IPS DF 6.9 (cell line): ENCODE results near the gene IRAK1.
A peak's percentile ranks its signal among the peaks of the same experiment; 100 is the strongest.

Source experiments
- DNase-seq: peaks from one replicate; pipeline ENCODE4 v3.0.0-alpha.2; 2013; ENCODE audit warnings: low read depth, low spot score
- H3K27ac ChIP-seq: one replicate; pipeline ENCODE4 v1.5.1; 2013; ENCODE audit warnings: low read length, control low read depth
- H3K27me3 ChIP-seq: 2 replicates; pipeline ENCODE4 v1.6.1; 2013; ENCODE audit warnings: mild to moderate bottlenecking, low read length; ENCODE audit not compliant: control insufficient read depth, insufficient read depth
- H3K36me3 ChIP-seq: 2 replicates; pipeline ENCODE4 v1.6.1; 2013; ENCODE audit warnings: low read length; ENCODE audit not compliant: control insufficient read depth, insufficient read depth
- H3K4me1 ChIP-seq: 2 replicates; pipeline ENCODE4 v1.6.1; 2013; ENCODE audit warnings: low read length; ENCODE audit not compliant: control insufficient read depth, insufficient read depth
- H3K4me3 ChIP-seq: 2 replicates; pipeline ENCODE4 v1.5.1; 2013; ENCODE audit warnings: mild to moderate bottlenecking, low read length
- H3K9me3 ChIP-seq: 2 replicates; pipeline ENCODE4 v1.6.1; 2013; ENCODE audit warnings: low read length, inconsistent platforms; ENCODE audit not compliant: control insufficient read depth, insufficient read depth
- whole genome bisulfite sequencing: extraction: QIAGEN DNeasy Blood & Tissue Kit; methylation state at CpG from one replicate; pipeline ENCODE4 v1.1.7; 2013; ENCODE audit warnings: mixed read lengths, missing lambda C conversion rate; ENCODE audit not compliant: insufficient read length, insufficient coverage; 5-methylcytosine and 5-hydroxymethylcytosine counted together

IRAK1 gene

GRCh38 chrX:154020536-154021115, 924 bp upstream of the IRAK1 start:
- no peaks in the 10 kb centered on the region for H3K9me3 ChIP-seq
- H3K4me3 ChIP-seq = no peak overlapping the region
- no CpG with 5 or more reads among the region's 9 CpGs for WGBS
- peaks cover 5% of the 10 kb centered on the region; the same call in 1 of the 2 replicates for H3K36me3 ChIP-seq
- H3K27me3 ChIP-seq = no peaks in the 10 kb centered on the region
- H3K27ac ChIP-seq = no peak overlapping the region
- DNase-seq = no peak
- peaks cover 5% of the 10 kb centered on the region for H3K4me1 ChIP-seq

- Histone ChIP-seq H3K4me3 (peak overlapping the region; percentile 13; the same call in 1 of the 2 replicates), H3K27ac (no peak overlapping the region), H3K4me1 (peaks cover 8% of the 10 kb centered on the region), H3K36me3 (peaks cover 7% of the 10 kb centered on the region; the same call in 1 of the 2 replicates), H3K27me3 (no peaks in the 10 kb centered on the region), H3K9me3 (no peaks in the 10 kb centered on the region)
- DNase-seq = no peak
- WGBS = no CpG with 5 or more reads among the region's 45 CpGs
Measured at GRCh38 chrX:154019061-154019621, 561 bp downstream of the IRAK1 start.

- Histone ChIP-seq H3K36me3 (peaks cover 7% of the 10 kb centered on the region; the same call in 1 of the 2 replicates), H3K27me3 (no peaks in the 10 kb centered on the region), H3K9me3 (no peaks in the 10 kb centered on the region), H3K4me1 (peaks cover 8% of the 10 kb centered on the region), H3K27ac (no peak overlapping the region), H3K4me3 (no peak overlapping the region)
- no CpG with 5 or more reads among the region's 15 CpGs for whole genome bisulfite sequencing
- no peak for DNase-seq
Measured at GRCh38 chrX:154018518-154019060, 1.1 kb downstream of the IRAK1 start.

- no peak overlapping the region for H3K4me3 ChIP-seq
- no CpG with 5 or more reads among the region's 26 CpGs for WGBS
- H3K9me3 ChIP-seq = no peaks in the 10 kb centered on the region
- DNase-seq = no peak
- H3K36me3 ChIP-seq = peaks cover 7% of the 10 kb centered on the region; the same call in 1 of the 2 replicates
- H3K4me1 ChIP-seq = peaks cover 8% of the 10 kb centered on the region
- H3K27me3 ChIP-seq = no peaks in the 10 kb centered on the region
- H3K27ac ChIP-seq = no peak overlapping the region
Measured at GRCh38 chrX:154017766-154018517, 1.8 kb downstream of the IRAK1 start.

GRCh38 chrX:154016366-154017076, 3.2 kb downstream of the IRAK1 start:
- Histone ChIP-seq H3K9me3 (no peaks in the 10 kb centered on the region), H3K27ac (no peak overlapping the region), H3K4me1 (peaks cover 6% of the 10 kb centered on the region), H3K27me3 (no peaks in the 10 kb centered on the region), H3K4me3 (no peak overlapping the region), H3K36me3 (peaks cover 7% of the 10 kb centered on the region; the same call in 1 of the 2 replicates)
- DNase-seq = no peak
- no CpG with 5 or more reads among the region's 24 CpGs for WGBS

GRCh38 chrX:154015581-154016264, 4.0 kb downstream of the IRAK1 start:
- H3K9me3 ChIP-seq = no peaks in the 10 kb centered on the region
- H3K4me1 ChIP-seq = peaks cover 4% of the 10 kb centered on the region
- H3K36me3 ChIP-seq = peaks cover 7% of the 10 kb centered on the region; the same call in 1 of the 2 replicates
- WGBS = no CpG with 5 or more reads among the region's 16 CpGs
- H3K27ac ChIP-seq = no peak overlapping the region
- H3K27me3 ChIP-seq = no peaks in the 10 kb centered on the region
- no peak for DNase-seq
- H3K4me3 ChIP-seq = no peak overlapping the region

- H3K27me3 ChIP-seq = no peaks in the 10 kb centered on the region
- no CpG with 5 or more reads among the region's 24 CpGs for WGBS
- no peak overlapping the region for H3K27ac ChIP-seq
- no peak overlapping the region for H3K4me3 ChIP-seq
- H3K36me3 ChIP-seq = peaks cover 7% of the 10 kb centered on the region; the same call in 1 of the 2 replicates
- peaks cover 2% of the 10 kb centered on the region for H3K4me1 ChIP-seq
- DNase-seq = no peak
- H3K9me3 ChIP-seq = no peaks in the 10 kb centered on the region
Measured at GRCh38 chrX:154014429-154015380, 5.0 kb downstream of the IRAK1 start.

- no peaks in the 10 kb centered on the region for H3K27me3 ChIP-seq
- DNase-seq = no peak
- H3K27ac ChIP-seq = no peak overlapping the region
- WGBS = no CpG with 5 or more reads among the region's 20 CpGs
- peaks cover 2% of the 10 kb centered on the region for H3K4me1 ChIP-seq
- H3K9me3 ChIP-seq = no peaks in the 10 kb centered on the region
- H3K36me3 ChIP-seq = peaks cover 7% of the 10 kb centered on the region; the same call in 1 of the 2 replicates
- no peak overlapping the region for H3K4me3 ChIP-seq
Measured at GRCh38 chrX:154013614-154014360, 5.9 kb downstream of the IRAK1 start.
